NCI-H345 treated with DMSO at 0.1 percent for 48 hours (cell line): ENCODE measurements around the gene ARHGEF38.

ENCODE experiments used
- DNase-seq: peaks from one replicate; lab custom pipeline; 2025; ENCODE audit not compliant: unreplicated experiment; lab: John Stamatoyannopoulos, UW

The ARHGEF38 gene

GRCh38 chr4:105556206-105556605, 3.8 kb downstream of the ARHGEF38 start:
- DNase-seq: no peak

GRCh38 chr4:105558277-105558676, 5.9 kb downstream of the ARHGEF38 start:
- no peak for DNase-seq

- no peak for DNase-seq
These were observed 8.0 kb downstream of the ARHGEF38 start for GRCh38 chr4:105560421-105560848.

GRCh38 chr4:105563352-105563751, 10.9 kb downstream of the ARHGEF38 start:
- DNase-seq: no peak

GRCh38 chr4:105568584-105568983, 16.2 kb downstream of the ARHGEF38 start:
- no peak for DNase-seq

GRCh38 chr4:105569057-105569865, 16.8 kb downstream of the ARHGEF38 start:
- no peak for DNase-seq

GRCh38 chr4:105569866-105570236, 17.4 kb downstream of the ARHGEF38 start:
- DNase-seq: no peak

GRCh38 chr4:105572296-105572695, 19.9 kb downstream of the ARHGEF38 start:
- DNase-seq: no peak

GRCh38 chr4:105586638-105587328, 34.4 kb downstream of the ARHGEF38 start:
- no peak for DNase-seq

- no peak for DNase-seq
These were observed 35.4 kb downstream of the ARHGEF38 start for GRCh38 chr4:105587841-105588240.

GRCh38 chr4:105588252-105588651, 35.8 kb downstream of the ARHGEF38 start:
- no peak for DNase-seq

GRCh38 chr4:105591573-105591972, 39.2 kb downstream of the ARHGEF38 start:
- DNase-seq: no peak

- DNase-seq: no peak
These were observed 41.9 kb downstream of the ARHGEF38 start for GRCh38 chr4:105594099-105595010.

- no peak for DNase-seq
These were observed 44.3 kb downstream of the ARHGEF38 start for GRCh38 chr4:105596684-105597083.

GRCh38 chr4:105598052-105598451, 45.6 kb downstream of the ARHGEF38 start:
- DNase-seq: no peak

- DNase-seq: no peak
These were observed 46.4 kb downstream of the ARHGEF38 start for GRCh38 chr4:105598787-105599186.

- DNase-seq: no peak
These were observed 47.1 kb downstream of the ARHGEF38 start for GRCh38 chr4:105599482-105599881.

- no peak for DNase-seq
These were observed 47.7 kb downstream of the ARHGEF38 start for GRCh38 chr4:105599932-105600655.

GRCh38 chr4:105600951-105601350, 48.5 kb downstream of the ARHGEF38 start:
- DNase-seq: no peak

GRCh38 chr4:105601406-105601805, 49.0 kb downstream of the ARHGEF38 start:
- no peak for DNase-seq

- no peak for DNase-seq
These were observed 50.7 kb downstream of the ARHGEF38 start for GRCh38 chr4:105603158-105603557.
